SK-N-SH (cell line): ENCODE results near the gene SLC2A13. TPM values are rescaled to one million over a fixed set of nuclear protein-coding genes. Genes with fewer than 3 reads are reported as not detected.

ENCODE experiments used
- CTCF ChIA-PET: fragments of 300-600, 350-600 bp; formaldehyde crosslinking; extraction: SDS; loops from one replicate; lab custom pipeline; 2021; lab: Yijun Ruan, JAX
- POLR2A ChIA-PET: fragments of 350-600 bp; sonication (Branson Sonifier 250); formaldehyde crosslinking; extraction: SDS; loops from one replicate; lab custom pipeline; 2020; ENCODE audit warnings: antibody characterized with exemption, inconsistent platforms; lab: Yijun Ruan, JAX
- DNase-seq: peaks from one replicate; pipeline ENCODE4 v3.0.0; 2012
- H2AFZ ChIP-seq: fragments of 200-600 bp; sonication (generic); 2 replicates; pipeline ENCODE4 v1.8.1; 2016; ENCODE audit warnings: antibody characterized with exemption, mild to moderate bottlenecking, low read depth
- H3F3A ChIP-seq: fragments of 200-600 bp; sonication (generic); replicated peaks from 2 replicates; pipeline ENCODE3; 2016; ENCODE audit warnings: antibody characterized with exemption, mild to moderate bottlenecking; ENCODE audit not compliant: insufficient read depth
- H3K27ac ChIP-seq, 2 experiments: fragments of 200-500 bp in 1 of 2; fragments of 200-600 bp in 1 of 2; sonication (Bioruptor generic) in 1 of 2; sonication (generic), shearing (Covaris generic) in 1 of 2; 2 replicates each; pipeline versions ENCODE4 v1.5.1 to v1.6.1; 2014 to 2016; ENCODE audit warnings: low read depth in 2 of 2, inconsistent platforms in 1 of 2, low read length in 1 of 2, mild to moderate bottlenecking in 1 of 2, mixed read lengths in 1 of 2
- H3K27me3 ChIP-seq: fragments of 200-600 bp; sonication (generic), shearing (Covaris generic); 2 replicates; pipeline ENCODE4 v1.6.1; 2016; ENCODE audit warnings: mixed run types; ENCODE audit not compliant: insufficient read depth
- H3K36me3 ChIP-seq, 2 experiments: fragments of 200-500 bp in 1 of 2; fragments of 200-600 bp in 1 of 2; sonication (Bioruptor generic) in 1 of 2; sonication (generic) in 1 of 2; replicated peaks in 1 of 2; 2 replicates each; pipeline versions ENCODE3 to v1.5.1; 2014 to 2016; ENCODE audit warnings: low read length in 1 of 2, mild to moderate bottlenecking in 1 of 2; ENCODE audit not compliant: insufficient read depth in 2 of 2, control insufficient read depth in 1 of 2
- H3K4me1 ChIP-seq, 2 experiments: fragments of 200-500 bp in 1 of 2; fragments of 200-600 bp in 1 of 2; sonication (Bioruptor generic) in 1 of 2; sonication (generic), shearing (Covaris generic) in 1 of 2; 2 replicates each; pipeline versions ENCODE4 v1.5.1 to v1.6.1; 2014 to 2016; ENCODE audit warnings: low read depth in 1 of 2, low read length in 1 of 2, mixed run types in 1 of 2; ENCODE audit not compliant: insufficient read depth in 2 of 2, control insufficient read depth in 1 of 2
- H3K4me2 ChIP-seq: fragments of 200-600 bp; sonication (generic), shearing (Covaris generic); 2 replicates; pipeline ENCODE4 v1.6.1; 2017; ENCODE audit warnings: mixed run types
- H3K4me3 ChIP-seq, 2 experiments: fragments of 200-500 bp in 1 of 2; fragments of 200-600 bp in 1 of 2; sonication (Bioruptor generic) in 1 of 2; sonication (generic), shearing (Covaris generic) in 1 of 2; 2 replicates each; pipeline versions ENCODE4 v1.5.1 to v1.8.1; 2014 to 2016; ENCODE audit warnings: low read depth in 2 of 2, inconsistent platforms in 1 of 2, low read length in 1 of 2, mild to moderate bottlenecking in 1 of 2, mixed read lengths in 1 of 2, moderate library complexity in 1 of 2
- H3K79me2 ChIP-seq: fragments of 200-600 bp; sonication (generic); 2 replicates; pipeline ENCODE4 v1.8.1; 2017; ENCODE audit warnings: mild to moderate bottlenecking; ENCODE audit not compliant: insufficient read depth
- H3K9ac ChIP-seq: fragments of 200-600 bp; sonication (generic); 2 replicates; pipeline ENCODE4 v1.6.1; 2017; ENCODE audit warnings: mixed run types
- H3K9me2 ChIP-seq: fragments of 200-600 bp; sonication (generic); 2 replicates; pipeline ENCODE4 v1.6.1; 2017; ENCODE audit warnings: mixed run types
- H3K9me3 ChIP-seq: fragments of 200-600 bp; sonication (generic); 2 replicates; pipeline ENCODE4 v1.6.1; 2017; ENCODE audit warnings: mixed run types, mild to moderate bottlenecking, moderate library complexity
- H4K20me1 ChIP-seq: fragments of 200-600 bp; sonication (generic); 2 replicates; pipeline ENCODE4 v1.6.1; 2017; ENCODE audit warnings: mild to moderate bottlenecking, mixed run types; ENCODE audit not compliant: insufficient read depth
- GABPA ChIP-seq: IDR thresholded peaks from 2 replicates; pipeline ENCODE4 v1.4.0; 2012; ENCODE audit warnings: low read depth, mild to moderate bottlenecking
- JUND ChIP-seq: IDR thresholded peaks from 2 replicates; pipeline ENCODE4 v1.4.0; 2012
- MEF2A ChIP-seq: IDR thresholded peaks from 2 replicates; pipeline ENCODE4 v1.4.0; 2012; ENCODE audit warnings: low read depth, borderline replicate concordance
- RAD21 ChIP-seq: IDR thresholded peaks from 2 replicates; pipeline ENCODE4 v1.6.1; 2012; ENCODE audit warnings: mild to moderate bottlenecking, low read length
- RCOR1 ChIP-seq: fragments of 150-350 bp; IDR thresholded peaks from 2 replicates; pipeline ENCODE4 v1.6.1; 2017; ENCODE audit warnings: antibody characterized with exemption, low read length
- RFX5 ChIP-seq: IDR thresholded peaks from 2 replicates; pipeline ENCODE4 v1.6.1; 2012; ENCODE audit warnings: mild to moderate bottlenecking, improper control_type of control experiment, low read length
- SMC3 ChIP-seq: IDR thresholded peaks from 2 replicates; pipeline ENCODE4 v1.6.1; 2012; ENCODE audit warnings: low read depth, low read length, improper control_type of control experiment
- TAF1 ChIP-seq: IDR thresholded peaks from 2 replicates; pipeline ENCODE4 v1.6.1; 2012; ENCODE audit warnings: low read depth, mild to moderate bottlenecking, low read length, moderate library complexity, borderline replicate concordance
- WGBS: methylation state at CpG from one replicate; pipeline ENCODE4 v1.1.6; 2017; ENCODE audit warnings: low lambda C conversion rate; 5-methylcytosine and 5-hydroxymethylcytosine counted together
- polyA plus RNA-seq, 3 experiments: library from polyadenylated mRNA; depleted of rRNA; stranded (reverse); fragments of >200 nt; gene quantifications; 2 replicates each; pipeline ENCODE4 v1.2.3, GENCODE V29; 2012
- TF ChIP-seq, protein P1 (sequence below): fragments of 150-350 bp; IDR thresholded peaks from 2 replicates; pipeline ENCODE4 v1.6.1; 2017; ENCODE audit warnings: antibody characterized with exemption, low read length, low read depth, borderline replicate concordance
- TF ChIP-seq, protein P2 (sequence below): fragments of 150-350 bp; IDR thresholded peaks from 2 replicates; pipeline ENCODE4 v1.6.1; 2016; ENCODE audit warnings: mild to moderate bottlenecking, low read depth, low read length
- TF ChIP-seq, protein P3 (sequence below): fragments of 200-600 bp; sonication (generic); IDR thresholded peaks from 2 replicates; pipeline ENCODE4 v1.6.1; 2017; ENCODE audit warnings: antibody characterized with exemption, mild to moderate bottlenecking, moderate library complexity

SLC2A13 gene
- polyA plus RNA-seq, 1 of the 3 experiments (the other 2 are of a cell fraction), result 0.21 TPM

DNA sequence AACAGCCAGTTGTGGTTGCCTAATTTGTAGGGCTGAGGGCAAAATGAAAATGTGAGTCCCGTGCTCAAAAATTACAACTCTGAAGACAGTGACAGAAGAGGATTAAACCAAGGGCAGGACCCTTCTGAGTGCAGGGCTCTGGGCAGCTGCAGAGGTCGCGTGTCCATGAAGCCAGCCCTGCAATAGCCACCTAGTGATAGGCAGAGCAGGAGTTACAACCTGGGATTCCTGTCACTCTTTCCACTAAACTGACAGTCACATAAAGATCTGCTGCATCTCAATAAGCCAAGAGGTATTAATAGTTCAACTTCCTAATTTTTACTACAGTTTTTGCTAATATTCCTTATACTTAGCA, 94.1 kb downstream of the SLC2A13 start (continued):
- TF ChIP-seq, protein P1, sequence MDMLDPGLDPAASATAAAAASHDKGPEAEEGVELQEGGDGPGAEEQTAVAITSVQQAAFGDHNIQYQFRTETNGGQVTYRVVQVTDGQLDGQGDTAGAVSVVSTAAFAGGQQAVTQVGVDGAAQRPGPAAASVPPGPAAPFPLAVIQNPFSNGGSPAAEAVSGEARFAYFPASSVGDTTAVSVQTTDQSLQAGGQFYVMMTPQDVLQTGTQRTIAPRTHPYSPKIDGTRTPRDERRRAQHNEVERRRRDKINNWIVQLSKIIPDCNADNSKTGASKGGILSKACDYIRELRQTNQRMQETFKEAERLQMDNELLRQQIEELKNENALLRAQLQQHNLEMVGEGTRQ, result no peak
- TF ChIP-seq, protein P2, sequence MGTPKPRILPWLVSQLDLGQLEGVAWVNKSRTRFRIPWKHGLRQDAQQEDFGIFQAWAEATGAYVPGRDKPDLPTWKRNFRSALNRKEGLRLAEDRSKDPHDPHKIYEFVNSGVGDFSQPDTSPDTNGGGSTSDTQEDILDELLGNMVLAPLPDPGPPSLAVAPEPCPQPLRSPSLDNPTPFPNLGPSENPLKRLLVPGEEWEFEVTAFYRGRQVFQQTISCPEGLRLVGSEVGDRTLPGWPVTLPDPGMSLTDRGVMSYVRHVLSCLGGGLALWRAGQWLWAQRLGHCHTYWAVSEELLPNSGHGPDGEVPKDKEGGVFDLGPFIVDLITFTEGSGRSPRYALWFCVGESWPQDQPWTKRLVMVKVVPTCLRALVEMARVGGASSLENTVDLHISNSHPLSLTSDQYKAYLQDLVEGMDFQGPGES, result no peak
- TF ChIP-seq RCOR1 (no peak), MEF2A (no peak), GABPA (no peak)
- TF ChIP-seq, all 33 proteins: peak for 0

DNA sequence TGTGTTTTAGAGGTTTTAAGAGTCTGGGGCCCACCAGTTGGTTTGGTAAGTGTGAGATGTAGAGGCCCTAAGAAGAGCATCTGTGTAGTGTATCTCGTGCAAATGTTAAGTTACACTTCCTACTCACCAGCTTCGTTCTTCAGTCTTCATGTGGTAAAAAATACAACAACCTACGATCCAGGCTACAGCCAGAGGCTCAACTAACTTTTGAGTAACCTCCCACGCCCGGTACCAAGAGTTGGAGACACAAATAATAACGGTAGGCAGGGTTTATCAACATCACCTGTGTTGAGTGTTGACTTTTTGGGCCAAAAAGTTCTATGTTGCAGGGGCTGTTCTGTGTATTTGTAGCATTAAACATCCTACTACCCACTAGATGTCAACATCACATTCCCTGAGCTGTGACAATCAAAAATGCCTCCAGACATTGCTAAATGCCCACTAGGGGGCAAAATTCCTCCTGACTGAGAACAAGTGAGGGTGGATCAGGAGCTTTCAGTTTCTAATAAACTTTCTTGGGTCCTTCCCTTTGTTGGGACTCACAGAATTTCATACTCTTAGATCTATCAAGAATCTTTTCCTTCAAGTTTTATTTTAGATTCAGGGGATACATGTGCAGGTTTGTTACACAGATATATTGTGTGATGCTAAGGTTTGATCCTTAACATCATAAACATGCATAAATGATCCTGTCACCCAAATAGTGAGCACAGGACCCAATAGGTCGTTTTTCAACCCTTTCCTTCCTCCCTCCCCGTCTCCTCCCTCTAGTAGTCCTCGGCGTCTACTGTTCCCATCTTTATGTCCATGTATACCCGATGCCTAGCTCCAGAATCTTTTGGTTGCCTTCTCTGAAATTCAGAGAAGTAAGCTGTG, 94.7 kb downstream of the SLC2A13 start:
- WGBS, result 60% methylated on average over 11 of the region's 11 CpGs
- Histone ChIP-seq H2AFZ (no peak overlapping the region; the same call in 1 of the 2 replicates), H3K27me3 (no peaks in the 10 kb centered on the region), H3K36me3 (no peaks in the 10 kb centered on the region), H3K4me2 (peak overlapping the region; percentile 61; the same call in 1 of the 2 replicates), H3K9me2 (no peaks in the 10 kb centered on the region), H3F3A (no peaks in the 10 kb centered on the region), H3K27ac (no peak overlapping the region), H3K9me3 (no peaks in the 10 kb centered on the region), H3K4me1 (peaks cover 0 to 5% of the 10 kb centered on the region in 2 experiments; a peak in 1 of 4 replicates), H3K9ac (no peak overlapping the region), H3K4me3 (peak overlapping the region in 1 of 2 experiments; percentile 14; a peak in 2 of 4 replicates), H4K20me1 (no peaks in the 10 kb centered on the region), H3K79me2 (no peaks in the 10 kb centered on the region)
- TF ChIP-seq JUND (no peak), RAD21 (peak; percentile 68), RFX5 (no peak), TAF1 (no peak), SMC3 (peak; percentile 33; the same call in 1 of the 2 replicates)
- TF ChIP-seq, protein P3, sequence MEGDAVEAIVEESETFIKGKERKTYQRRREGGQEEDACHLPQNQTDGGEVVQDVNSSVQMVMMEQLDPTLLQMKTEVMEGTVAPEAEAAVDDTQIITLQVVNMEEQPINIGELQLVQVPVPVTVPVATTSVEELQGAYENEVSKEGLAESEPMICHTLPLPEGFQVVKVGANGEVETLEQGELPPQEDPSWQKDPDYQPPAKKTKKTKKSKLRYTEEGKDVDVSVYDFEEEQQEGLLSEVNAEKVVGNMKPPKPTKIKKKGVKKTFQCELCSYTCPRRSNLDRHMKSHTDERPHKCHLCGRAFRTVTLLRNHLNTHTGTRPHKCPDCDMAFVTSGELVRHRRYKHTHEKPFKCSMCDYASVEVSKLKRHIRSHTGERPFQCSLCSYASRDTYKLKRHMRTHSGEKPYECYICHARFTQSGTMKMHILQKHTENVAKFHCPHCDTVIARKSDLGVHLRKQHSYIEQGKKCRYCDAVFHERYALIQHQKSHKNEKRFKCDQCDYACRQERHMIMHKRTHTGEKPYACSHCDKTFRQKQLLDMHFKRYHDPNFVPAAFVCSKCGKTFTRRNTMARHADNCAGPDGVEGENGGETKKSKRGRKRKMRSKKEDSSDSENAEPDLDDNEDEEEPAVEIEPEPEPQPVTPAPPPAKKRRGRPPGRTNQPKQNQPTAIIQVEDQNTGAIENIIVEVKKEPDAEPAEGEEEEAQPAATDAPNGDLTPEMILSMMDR, result peak; percentile 74
- CTCF ChIA-PET, result interaction anchor here (0.5 to 5.6 kb wide), 44 partner anchors 8 to 1478 kb away, joined by 3 to 51 read pairs (median 4); partner anchors contain the start of gene SLC2A13
- DNase-seq, result peak; percentile 40
- POLR2A ChIA-PET, result no interaction called here
